ENCODE results near the gene PLEKHA7.
"Not testable (repeated sequence)": the region's sequence is repeated elsewhere in the genome, so short reads cannot be mapped to it uniquely, and the experiment has no call there.

The PLEKHA7 gene

DNA sequence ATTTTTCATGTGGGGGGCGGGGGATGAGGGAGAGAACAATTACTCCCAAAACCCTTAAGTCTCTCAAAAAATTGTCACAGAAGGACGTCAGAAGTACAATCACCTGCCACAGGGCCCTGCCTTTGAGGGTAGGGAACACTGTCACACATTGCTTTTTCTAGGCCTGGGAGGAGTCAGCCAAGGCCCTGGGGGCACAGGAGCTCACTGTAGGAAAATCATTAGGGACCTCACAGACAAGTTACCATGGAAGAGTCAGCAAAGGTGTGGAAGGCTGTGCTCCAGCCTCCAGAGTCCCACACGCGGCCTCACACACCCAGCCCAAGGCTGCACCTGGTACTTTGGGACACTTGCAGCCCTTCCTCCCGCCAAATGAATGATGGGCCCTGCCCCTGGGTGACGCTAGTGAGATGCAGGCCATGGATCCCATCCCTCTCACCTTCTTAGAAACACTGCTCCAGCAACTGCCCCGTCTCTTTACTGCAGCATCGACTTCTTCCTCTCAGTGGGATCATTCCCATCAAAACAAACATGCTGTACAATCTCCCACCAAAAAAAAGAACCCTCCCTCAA, 3.3 kb downstream of the PLEKHA7 start:
- peak in 2 of 3 experiments; percentile 22 to 51 for DNase-seq

DNA sequence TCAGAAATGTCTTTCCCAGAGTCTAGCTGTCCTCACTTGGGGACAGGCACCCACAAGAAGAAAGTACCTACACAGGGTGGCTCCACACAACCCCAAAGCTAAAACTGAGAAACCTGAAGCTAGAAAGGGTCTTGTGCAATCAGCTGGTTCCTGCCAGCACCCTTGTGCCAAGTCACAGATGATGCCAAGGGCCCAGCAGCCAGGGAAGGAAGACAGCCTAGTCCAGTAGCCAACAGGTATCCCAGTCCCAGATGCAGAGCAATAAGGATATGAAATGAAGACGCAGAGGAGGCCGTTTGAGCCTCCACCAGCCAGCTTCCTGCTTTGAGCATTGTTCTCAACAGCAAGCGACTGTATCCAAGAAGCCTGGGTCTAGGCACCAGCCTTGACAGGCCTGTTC, 6.1 kb downstream of the PLEKHA7 start:
- DNase-seq = no peak

DNA sequence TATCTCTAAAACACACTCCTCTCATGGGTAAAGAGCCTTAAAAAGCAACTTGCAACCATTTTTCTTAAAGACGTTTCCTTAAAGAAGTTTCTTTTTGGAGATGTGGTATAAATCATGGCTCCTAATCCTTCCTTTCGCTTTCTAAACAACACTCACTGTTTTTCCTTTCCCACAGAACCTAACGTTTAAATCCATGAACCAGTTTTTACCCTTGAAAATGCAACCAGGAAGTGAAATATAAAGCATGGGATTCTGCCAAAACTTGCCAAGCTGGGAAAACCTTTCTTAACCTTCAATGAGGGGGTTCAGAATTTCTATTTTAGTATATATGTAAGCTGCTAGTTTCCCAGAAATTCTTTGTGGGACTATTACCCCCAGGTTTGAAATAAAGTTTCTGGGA, 8.6 kb downstream of the PLEKHA7 start:
- DNase-seq = no peak

DNA sequence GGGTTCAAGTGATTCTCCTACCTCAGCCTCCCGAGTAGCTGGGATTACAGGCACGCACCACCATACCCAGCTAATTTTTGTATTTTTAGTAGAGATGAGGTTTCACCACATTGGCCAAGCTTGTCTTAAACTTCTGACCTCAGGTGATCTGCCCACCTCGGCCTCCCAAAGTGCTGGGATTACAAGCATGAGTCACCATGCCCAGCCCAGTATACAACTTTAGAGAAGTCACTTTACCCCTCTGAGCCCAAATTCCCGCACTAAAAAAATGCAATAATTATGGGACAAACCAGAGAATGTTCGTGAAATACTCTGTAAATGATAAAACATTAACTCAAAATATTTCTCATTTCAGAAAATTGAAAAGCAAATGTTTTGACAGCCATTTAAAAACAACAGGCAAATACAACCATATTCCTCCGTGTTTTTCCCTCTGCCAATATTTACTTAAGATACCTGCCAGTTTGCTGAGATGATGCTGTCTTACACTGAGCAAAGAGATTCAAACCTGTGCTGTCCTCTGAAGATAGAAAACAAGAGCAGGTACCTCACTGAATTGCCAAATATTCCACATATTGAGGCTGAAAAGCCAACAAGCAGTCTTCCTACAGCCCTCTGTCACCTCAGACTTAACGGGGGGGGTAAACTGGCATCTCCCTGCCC, 9.6 kb downstream of the PLEKHA7 start:
- no peak for DNase-seq

DNA sequence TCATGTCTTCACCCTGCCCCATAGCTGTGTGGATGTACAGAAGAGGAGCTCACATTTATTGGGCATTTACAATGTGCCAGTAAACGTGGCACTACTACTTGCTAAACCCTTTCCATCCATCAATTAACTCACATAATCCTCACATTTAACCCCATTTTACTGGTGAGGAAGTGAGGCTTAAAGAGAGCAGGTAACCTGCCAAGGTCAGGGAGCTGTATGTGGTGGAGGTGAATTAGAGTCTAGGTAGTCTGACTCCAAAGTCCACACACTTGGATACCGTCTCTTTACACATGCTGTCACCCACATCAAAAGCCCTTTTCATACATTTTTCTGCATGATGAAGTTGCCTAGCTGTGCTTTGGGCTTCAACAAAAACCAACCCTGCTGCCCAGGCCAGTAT, 10.8 kb downstream of the PLEKHA7 start:
- DNase-seq = no peak

DNA sequence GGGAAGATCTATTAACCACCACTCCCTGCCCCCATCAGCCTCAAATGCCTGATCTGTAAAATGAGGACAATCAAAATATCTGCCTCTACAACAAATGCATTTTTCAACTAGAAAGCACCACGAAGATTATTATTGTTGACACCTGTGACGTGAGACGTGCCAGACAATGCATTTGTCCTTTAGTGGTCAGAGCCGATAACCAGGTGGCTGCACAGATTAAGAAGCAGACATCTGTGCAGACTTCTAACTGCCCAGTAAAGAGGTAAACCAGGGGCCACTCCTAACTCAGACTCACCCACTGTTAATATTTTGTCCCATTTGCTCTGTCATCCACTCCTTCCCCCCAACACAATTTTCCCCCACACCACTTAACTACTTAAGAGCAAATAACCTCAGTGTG, 11.7 kb downstream of the PLEKHA7 start:
- no peak for DNase-seq

DNA sequence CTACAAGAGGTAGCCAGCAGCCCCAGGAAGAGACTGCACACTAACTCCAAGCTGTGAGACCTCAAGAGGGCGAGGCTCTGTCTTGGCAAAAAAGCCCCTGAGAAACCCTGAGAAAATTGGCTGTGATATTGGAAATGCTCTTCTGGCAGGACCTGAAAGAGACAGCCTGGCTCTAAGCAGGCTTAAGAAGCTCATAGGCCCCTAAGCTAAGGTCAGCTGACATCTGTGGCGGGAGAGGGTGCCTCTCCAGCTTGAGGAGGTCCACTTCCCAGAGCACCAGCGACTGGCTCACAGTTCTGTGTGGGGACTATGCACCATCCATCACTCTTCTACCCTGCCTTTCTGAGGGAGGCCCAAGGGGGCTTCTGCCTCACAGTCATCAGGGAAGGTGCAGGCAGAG, 12.4 kb downstream of the PLEKHA7 start:
- DNase-seq = no peak

DNA sequence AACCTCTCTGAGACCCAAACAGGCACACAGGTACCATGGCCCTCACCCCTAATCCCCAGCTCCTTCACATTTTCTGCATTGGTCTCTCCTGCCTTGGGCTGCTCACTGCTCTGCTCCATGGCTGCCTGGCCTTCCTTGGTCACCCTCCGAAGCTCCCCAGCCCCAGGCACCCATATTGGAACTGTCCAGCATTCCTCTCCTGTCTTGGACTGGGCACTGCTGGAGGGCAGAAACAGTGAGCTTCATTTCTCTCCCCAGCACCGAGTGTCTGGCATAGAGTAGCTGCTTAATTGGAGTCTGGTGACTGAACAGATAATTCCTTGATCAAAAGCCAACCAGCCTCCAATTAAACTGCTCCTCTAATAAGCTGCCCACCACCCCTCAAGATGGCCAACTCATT, 13.2 kb downstream of the PLEKHA7 start:
- no peak for DNase-seq

DNA sequence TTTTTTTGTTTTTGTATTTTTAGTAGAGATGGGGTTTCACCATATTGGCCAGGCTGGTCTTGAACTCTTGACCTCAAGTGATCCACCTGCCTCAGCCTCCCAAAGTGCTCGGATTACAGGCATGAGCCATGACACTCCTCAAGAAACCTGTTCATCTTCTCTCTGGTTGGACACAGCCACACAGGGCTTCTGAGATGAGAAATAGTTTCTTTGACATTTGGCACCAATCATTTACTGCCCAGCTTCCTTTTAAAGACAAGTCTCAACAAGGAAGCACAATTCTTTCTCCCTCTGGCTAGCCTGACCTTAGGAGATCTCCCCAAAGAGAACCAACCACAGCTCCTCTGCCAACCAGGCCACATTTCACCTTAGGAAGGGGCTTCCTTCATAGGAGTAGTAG, 14.0 kb downstream of the PLEKHA7 start:
- DNase-seq = not testable (repeated sequence)

DNA sequence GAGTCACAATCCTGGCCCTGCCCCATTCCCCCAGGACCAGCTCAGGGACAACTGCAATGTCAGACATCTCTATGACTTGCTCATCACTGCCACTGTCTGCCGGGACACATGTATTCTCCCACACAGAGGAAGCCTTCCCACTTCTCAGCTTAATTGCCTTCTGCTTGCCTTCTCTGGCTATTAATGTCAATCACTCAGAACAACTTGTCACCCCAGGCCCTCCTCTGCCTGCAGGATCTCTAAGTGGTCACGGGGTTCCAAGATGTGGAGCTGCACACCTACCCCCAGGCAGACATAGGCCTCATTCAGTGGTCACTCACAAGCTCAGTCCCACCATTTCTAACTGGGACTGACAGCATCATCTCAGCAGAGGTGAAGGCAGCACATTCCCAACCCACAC, 15.1 kb downstream of the PLEKHA7 start:
- peak in 1 of 3 experiments; percentile 68 for DNase-seq

DNA sequence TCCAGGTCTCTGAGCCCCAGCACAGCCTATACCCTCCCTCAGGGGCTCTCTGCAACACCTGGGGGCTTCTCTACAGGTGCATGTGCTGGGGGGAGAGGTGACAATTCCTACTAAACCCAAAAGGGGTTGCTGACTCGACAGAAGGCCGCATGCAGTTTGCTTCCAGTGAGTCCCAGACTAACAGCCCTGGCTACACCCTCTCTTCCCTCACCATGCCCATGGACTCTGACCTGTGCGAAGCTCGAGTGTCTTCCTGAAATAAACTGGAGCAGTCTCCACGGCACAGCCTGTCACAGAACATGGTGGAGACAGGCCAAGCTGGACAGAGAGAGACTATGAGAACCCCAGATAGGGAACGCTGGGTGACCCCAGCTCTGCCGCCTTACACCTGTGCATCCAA, 16.6 kb downstream of the PLEKHA7 start:
- DNase-seq = no peak

DNA sequence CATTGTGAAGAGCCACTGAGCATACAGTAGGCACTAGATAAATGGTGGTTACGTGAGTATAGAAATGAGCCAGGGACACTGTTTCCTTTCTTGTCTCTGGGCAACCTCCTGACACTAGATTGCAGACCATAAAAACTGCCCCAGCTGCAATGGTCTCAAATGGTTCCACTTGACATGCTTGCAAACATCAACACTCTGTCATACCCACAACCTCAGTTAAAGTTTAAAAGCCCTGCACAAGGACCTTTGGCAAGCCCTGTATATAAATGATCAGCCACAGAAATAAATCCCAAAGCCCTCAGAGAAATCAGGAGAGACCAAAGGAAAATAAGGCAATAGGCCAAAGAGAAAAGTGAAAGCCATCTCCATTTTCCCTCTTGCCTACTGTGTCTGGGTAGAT, 20.7 kb downstream of the PLEKHA7 start:
- peak in 1 of 3 experiments; percentile 26 for DNase-seq

DNA sequence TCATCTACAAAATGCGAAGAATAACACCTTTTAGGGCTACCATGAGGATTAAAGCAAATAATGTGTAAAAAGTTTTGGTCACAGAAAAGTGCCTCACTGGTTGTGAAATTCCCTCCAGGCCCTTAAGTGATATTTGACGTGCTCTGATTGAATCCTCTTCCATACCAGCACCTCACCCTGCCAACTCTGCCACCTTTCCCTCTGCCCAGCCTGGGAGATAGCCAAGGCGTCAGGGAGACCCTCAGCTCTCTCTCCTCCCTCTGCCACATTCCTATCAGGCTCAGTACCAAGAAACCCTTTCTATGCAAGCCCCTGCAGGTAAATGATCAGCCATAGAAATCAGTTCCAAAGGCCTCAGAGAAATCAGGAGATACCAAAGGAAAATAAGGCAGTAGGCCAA, 21.4 kb downstream of the PLEKHA7 start:
- no peak for DNase-seq

DNA sequence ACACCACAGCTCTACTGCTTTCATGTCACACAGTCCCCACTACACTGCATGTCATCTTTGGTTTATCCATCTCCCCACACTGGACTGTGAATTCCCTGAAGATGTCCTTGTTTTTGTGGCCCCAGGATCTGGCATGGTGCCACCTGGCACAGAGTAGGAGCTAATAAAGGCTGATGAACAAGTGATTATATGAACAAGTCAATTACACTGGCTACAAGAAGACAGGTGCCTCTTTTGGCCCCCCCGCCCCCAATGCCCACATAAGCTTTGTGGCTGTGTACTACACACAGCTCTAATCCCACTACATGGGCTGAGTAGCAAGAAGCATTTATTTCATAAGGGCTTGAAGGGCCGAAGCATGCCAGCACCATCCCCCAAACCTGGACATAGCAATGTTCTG, 24.7 kb downstream of the PLEKHA7 start:
- peak in 2 of 3 experiments; percentile 66 to 88 for DNase-seq

DNA sequence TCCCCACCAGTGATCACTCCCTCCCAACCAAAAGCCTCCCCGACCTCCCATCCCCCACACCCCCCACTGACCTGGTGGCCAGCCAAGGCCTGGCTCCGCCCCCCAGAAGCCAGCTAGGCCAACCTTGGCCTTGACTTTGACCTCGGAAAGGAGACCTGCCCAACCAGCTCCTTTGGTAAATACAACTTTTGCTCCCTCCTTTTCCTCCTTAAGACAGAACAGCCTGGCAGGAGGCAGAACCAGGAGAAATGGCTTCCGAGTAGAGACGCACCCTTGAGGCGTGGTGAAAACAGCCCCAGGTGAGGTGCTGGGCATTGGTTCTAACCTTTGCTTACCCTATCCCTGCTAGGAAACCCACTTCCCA, 27.0 kb downstream of the PLEKHA7 start:
- DNase-seq = no peak

DNA sequence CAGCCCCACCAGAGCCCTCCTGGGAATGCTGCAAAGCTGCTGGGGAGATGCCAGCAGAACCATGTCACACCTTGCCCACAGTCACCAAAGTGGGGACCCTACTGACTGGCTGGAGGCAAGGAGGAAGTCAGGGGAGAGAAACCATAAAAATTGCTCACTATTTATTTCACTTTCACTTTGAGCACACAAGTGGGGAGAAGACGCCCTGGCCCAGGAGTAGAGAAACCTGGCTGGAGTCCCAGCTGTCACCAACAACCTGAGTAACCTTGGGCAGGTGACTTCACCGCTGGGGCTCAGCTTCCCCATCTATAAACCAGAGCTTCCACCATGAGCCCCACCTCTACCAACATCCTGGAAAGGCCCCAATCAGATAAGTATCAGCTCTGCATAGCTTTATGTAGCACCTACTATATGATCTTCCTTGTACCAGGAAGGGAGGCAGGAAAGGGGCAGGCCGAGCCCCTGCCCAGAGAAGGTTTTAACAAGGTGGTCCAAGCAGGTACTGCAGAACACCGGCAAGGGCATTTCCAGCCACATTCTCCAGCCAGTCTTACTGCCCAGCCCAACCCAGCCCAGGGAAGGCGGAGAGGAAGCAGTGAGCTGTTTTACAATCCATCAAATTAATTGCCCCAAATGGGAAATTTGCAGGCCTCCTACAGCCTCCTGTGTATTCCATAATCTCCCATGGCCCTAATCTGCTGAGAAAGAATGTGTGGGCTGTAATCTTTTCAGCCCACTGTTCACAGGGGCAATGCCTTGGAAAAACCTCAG, 27.6 kb downstream of the PLEKHA7 start:
- peak in 1 of 3 experiments; percentile 15 for DNase-seq

DNA sequence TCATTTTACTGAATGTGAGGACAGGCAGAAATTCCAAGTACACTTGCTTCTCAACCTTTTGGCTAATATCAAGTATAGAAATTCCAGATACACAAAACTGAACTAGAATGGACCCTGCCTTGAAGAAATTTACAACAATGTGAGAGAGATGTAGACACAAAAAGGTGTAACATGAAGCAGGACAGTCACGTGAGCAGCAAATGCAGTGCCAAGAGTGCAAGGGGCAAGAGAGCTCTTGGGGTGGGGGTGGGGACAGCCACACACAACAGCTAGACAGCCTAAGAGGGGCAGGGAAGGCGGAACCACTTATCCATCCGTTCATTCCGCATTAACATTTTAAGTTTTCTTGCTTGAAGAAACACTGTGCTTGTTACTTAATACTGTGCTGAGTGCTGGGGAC, 28.9 kb downstream of the PLEKHA7 start:
- DNase-seq = peak in 2 of 3 experiments; percentile 31 to 44

DNA sequence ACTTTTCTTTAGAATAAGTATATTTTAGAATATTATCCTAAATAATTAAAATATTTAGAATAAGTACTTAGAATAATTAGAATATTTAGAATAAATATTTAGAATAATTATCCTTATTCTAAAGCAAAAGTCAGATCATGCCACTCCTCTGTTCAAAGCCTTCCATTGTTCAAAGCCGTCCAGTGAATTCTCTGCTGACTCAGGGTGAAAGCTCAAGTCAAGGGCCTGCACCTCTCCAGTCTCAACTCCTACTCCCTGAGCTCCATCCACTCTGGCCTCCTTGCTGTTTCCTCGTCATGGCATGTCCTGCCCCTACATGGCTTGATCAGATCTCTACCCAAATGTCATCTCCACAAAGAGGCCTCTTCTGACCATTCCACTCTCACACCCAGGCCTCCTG, 30.0 kb downstream of the PLEKHA7 start:
- DNase-seq = no peak

DNA sequence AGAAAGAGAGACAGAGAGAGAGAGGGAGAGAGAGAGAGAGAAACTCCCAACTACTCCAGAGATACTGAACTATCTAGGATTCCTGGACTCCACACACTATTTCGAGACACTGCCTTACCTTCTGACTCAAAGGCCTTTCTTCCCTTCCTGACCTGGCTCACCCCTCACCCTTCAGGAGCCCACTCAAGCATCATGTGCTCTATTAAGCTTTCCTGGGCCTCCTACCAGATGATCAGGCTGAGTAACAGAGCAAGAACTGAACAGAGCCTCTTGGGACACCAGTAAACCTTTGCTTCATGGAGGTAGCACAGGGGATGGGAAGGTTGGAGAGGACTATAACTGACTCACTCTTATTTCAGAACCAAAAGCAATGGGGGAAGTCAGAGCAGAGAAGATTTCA, 31.4 kb downstream of the PLEKHA7 start:
- DNase-seq = no peak

DNA sequence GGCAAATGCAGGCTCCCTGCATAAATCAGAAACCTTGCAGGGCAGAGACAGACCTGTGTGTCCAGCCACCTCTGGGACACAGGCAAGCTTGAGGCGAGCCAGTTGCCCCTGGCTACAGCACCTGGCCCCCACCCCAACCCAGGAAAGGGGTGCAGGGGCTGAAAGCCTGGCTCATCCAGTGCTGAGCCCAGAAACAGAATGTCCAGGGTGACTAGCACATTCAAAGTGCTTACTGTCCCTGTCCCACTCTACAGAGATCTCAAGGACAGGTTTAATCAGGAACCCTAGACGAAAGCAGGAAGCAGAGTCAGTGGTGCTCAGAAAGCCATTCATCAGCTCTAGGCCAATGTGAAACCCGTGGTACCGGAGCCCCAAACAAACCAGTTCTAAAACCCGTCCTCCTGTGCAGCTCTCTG, 31.9 kb downstream of the PLEKHA7 start:
- DNase-seq = no peak

DNA sequence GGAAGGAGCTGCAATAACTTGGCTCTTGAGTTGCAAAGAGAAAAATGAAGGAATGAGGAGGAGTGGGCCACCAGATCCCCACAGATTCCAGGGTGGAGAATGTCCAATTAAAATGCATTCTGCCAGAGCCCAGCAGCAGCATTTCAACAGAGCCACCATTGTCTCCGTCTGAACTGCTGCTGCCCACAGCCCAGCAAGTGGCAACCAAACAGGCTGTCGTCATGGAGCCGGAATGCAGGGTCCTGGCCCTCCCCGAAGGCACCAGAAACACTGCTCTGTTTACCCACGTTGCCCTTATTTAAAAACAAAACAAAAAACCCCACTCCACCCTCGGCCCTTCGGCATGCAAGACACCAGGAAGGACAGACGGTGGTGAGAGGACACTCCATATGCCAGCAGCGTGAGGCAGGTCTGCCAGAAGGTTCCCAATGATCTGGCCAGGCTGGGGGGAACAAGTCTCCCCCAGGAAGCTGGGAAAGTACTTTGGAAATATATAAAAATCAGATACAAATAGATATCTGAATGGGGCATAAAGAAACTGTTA, 32.5 kb downstream of the PLEKHA7 start:
- DNase-seq = peak in 2 of 3 experiments; percentile 8 to 36

DNA sequence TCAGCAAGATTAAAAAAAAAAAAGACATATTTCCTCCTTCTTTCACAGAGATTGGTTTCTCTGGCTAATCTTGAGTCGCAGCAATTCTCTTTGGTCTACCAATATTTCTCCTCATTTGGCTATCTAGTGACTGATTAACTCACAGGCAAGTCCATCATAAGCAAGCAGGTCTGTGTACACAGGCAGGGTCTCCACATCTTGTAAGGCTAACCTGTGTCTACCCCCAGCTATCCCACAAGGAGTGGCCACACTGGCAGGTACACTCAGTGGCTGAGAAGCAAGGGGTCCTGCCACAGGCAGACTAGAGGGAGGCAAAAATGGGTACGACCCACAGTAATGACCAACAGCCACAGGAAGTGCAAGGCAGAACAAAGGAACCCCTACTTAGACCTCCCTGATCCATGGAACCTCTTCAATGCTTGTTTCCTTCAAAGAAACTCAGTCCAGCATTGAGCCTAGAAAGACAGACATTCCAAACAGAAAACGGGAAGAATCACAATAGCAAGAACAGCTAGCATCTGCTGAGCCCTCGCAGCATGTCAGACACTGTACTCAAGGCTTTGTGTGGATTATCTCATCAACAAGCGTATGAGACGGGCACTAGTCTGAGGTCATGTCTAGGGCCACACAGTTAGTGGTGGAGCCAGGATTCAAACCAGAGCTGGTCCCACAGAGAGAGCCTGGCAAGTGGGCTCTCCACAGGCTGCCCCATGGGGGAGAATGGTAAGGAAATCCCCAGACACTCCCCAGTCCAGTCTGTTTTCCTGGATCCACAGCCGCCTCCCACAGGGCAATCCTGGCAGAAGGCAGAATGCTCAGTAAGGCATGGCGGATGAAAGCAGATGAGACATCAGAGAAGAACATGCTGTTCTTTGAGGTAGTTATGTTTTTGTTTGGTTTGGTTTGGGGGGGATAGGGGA, 34.3 kb downstream of the PLEKHA7 start:
- DNase-seq = no peak

DNA sequence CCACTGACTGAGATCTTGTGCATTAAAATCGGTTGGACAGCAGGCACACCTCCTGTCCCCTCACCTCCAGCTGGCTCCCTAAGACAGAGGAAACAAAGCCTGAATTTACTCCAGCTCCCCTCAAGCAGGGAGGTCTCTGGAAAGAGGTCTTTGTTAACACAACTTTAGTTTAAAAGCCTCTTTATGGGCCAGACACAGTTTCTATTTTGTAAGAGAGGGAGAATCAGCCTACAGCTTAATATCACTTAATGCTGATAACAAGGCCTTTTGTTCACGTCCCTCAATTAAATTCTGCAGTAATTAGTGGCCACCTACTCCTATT, 36.3 kb downstream of the PLEKHA7 start:
- peak in 1 of 3 experiments; percentile 64 for DNase-seq
